Lung (tissue), 12 donors: ENCODE measurements around the gene C1S. TPM values are rescaled to one million over a fixed set of nuclear protein-coding genes. Genes with fewer than 3 reads are reported as not detected.

Experiments used
- ATAC-seq: fragments of 200-7000 bp; cut with Tn5 transposase; one replicate; pipeline ENCODE4 v1.9.1; 2020; ENCODE audit warnings: moderate number of reproducible peaks; ENCODE audit not compliant: insufficient read depth, low FRiP score
- DNase-seq, 3 donors: peaks; one replicate each; pipeline ENCODE4 v3.0.0-alpha.2; 2013 to 2017
- H3K27ac ChIP-seq, 2 donors: one replicate each; pipeline ENCODE4 v1.5.1; 2013; ENCODE audit warnings: mild to moderate bottlenecking in 2 of 2, moderate library complexity in 2 of 2, control low read depth in 1 of 2, inconsistent platforms in 1 of 2, low read depth in 1 of 2, low read length in 1 of 2
- H3K27me3 ChIP-seq, 3 donors: one replicate each; pipeline ENCODE4 v1.5.1; 2013; ENCODE audit warnings: low read length in 2 of 3; ENCODE audit not compliant: control insufficient read depth in 3 of 3, insufficient read depth in 3 of 3
- H3K36me3 ChIP-seq, 4 donors: one replicate each; pipeline ENCODE4 v1.5.1; 2013; ENCODE audit warnings: low read length in 4 of 4, mild to moderate bottlenecking in 1 of 4, moderate library complexity in 1 of 4; ENCODE audit not compliant: control insufficient read depth in 4 of 4, insufficient read depth in 4 of 4
- H3K4me1 ChIP-seq, 5 donors: one replicate each; pipeline ENCODE4 v1.5.1; 2013; ENCODE audit warnings: low read length in 5 of 5, mild to moderate bottlenecking in 2 of 5, moderate library complexity in 1 of 5; ENCODE audit not compliant: control insufficient read depth in 5 of 5, insufficient read depth in 5 of 5
- H3K4me3 ChIP-seq: one replicate; pipeline ENCODE4 v1.5.1; 2013; ENCODE audit warnings: mild to moderate bottlenecking, control low read depth, moderate library complexity
- H3K9ac ChIP-seq, 2 donors: one replicate each; pipeline ENCODE4 v1.5.1; 2013; ENCODE audit warnings: low read length in 2 of 2, control low read depth in 1 of 2; ENCODE audit not compliant: insufficient read depth in 1 of 2
- H3K9me3 ChIP-seq, 4 donors: one replicate each; pipeline ENCODE4 v1.5.1; 2013; ENCODE audit warnings: low read length in 3 of 4, mild to moderate bottlenecking in 1 of 4, moderate library complexity in 1 of 4; ENCODE audit not compliant: control insufficient read depth in 4 of 4, insufficient read depth in 3 of 4
- CTCF ChIP-seq: IDR thresholded peaks from 2 replicates; pipeline ENCODE4 v1.5.1; 2012; ENCODE audit warnings: mild to moderate bottlenecking; ENCODE audit errors: control extremely low read depth, extremely low read depth
- WGBS, 2 donors: extraction: QIAGEN DNeasy Blood & Tissue Kit; methylation state at CpG; one replicate each; pipeline ENCODE4 v1.1.7; 2013; 5-methylcytosine and 5-hydroxymethylcytosine counted together
- polyA plus RNA-seq, 2 donors: library from polyadenylated mRNA; stranded (reverse); fragments of 200-250 nt; gene quantifications; one replicate each; pipeline ENCODE4 v1.2.1, GENCODE V29; 2013
- total RNA-seq, 2 donors: library from RNA; depleted of rRNA in 1 of 2; stranded (reverse); fragments of >200 nt in 1 of 2; gene quantifications; one replicate each; pipeline ENCODE4 v1.2.1, GENCODE V29; 2014 to 2021
- donor health status: control.
- donor health status: control.
- donor health status: Bipolar disorder and iron deficiency.
- donor health status: healthy.
- donor health status: DM: yes; HTN: yes; CAD: no.

C1S gene
- total and polyA plus RNA-seq, 4 donors: 148 to 291 (median 253) TPM

- H3K4me1 ChIP-seq: peaks cover 0 to 1% (median 0%) of the 10 kb centered on the region in 5 donors
- TF ChIP-seq CTCF: no peak
- no peaks in the 10 kb centered on the region for H3K9me3 ChIP-seq
- ATAC-seq: peak; percentile 61
- no peaks in the 10 kb centered on the region for H3K27me3 ChIP-seq
- H3K27ac ChIP-seq: peak overlapping the region in 1 of 2 donors; percentile 17
- H3K4me3 ChIP-seq: no peak overlapping the region
- 57 to 59% methylated on average over 11 of the region's 11 CpGs for WGBS, 2 donors
- no peak overlapping the region for H3K9ac ChIP-seq
- peaks cover 0 to 13% (median 7%) of the 10 kb centered on the region in 4 donors for H3K36me3 ChIP-seq
- no peak for DNase-seq
Measured at GRCh38 chr12:7068240-7068993, 7.9 kb downstream of the C1S start.

GRCh38 chr12:7068994-7069346, 8.5 kb downstream of the C1S start:
- 38 to 59% methylated on average over 2 of the region's 2 CpGs for WGBS, 2 donors
- Histone ChIP-seq H3K36me3 (peaks cover 0 to 13% (median 7%) of the 10 kb centered on the region in 4 donors), H3K27me3 (no peaks in the 10 kb centered on the region), H3K9ac (no peak overlapping the region), H3K4me3 (no peak overlapping the region), H3K27ac (peak overlapping the region in 1 of 2 donors; percentile 17), H3K4me1 (peaks cover 0 to 1% (median 0%) of the 10 kb centered on the region in 5 donors), H3K9me3 (no peaks in the 10 kb centered on the region)
- DNase-seq: no peak
- ATAC-seq: no peak
- TF ChIP-seq CTCF: no peak

GRCh38 chr12:7069386-7069785, 8.9 kb downstream of the C1S start:
- Histone ChIP-seq H3K27me3 (no peaks in the 10 kb centered on the region), H3K4me1 (peaks cover 0 to 1% (median 0%) of the 10 kb centered on the region in 5 donors), H3K36me3 (peaks cover 0 to 13% (median 7%) of the 10 kb centered on the region in 4 donors), H3K27ac (no peak overlapping the region), H3K4me3 (no peak overlapping the region), H3K9ac (no peak overlapping the region), H3K9me3 (no peaks in the 10 kb centered on the region)
- no peak for TF ChIP-seq CTCF
- ATAC-seq (no peak), DNase-seq (no peak)
- 82 to 90% methylated on average over 6 of the region's 6 CpGs for WGBS, 2 donors
